Measurements from ENCODE around the gene PRAMEF1.
"Not testable (repeated sequence)": the region's sequence is repeated elsewhere in the genome, so short reads cannot be mapped to it uniquely, and the experiment has no call there.

Gene PRAMEF1

GRCh38 chr1:12791097-12791496 lies at the start of gene PRAMEF1:
Gene PRAMEF1 (plus strand): TSS chr1:12791397. CDS start chr1:12793228, 1,831 bp downstream.
- DNase-seq (ENCODE audit: low read depth in 2 of 2) = not testable (repeated sequence)

GRCh38 chr1:12741946-12742345 lies 49.3 kb upstream of the PRAMEF1 start:
- DNase-seq (ENCODE audit: low read depth in 2 of 2) = no peak

GRCh38 chr1:12745126-12745991 lies 45.8 kb upstream of the PRAMEF1 start:
- DNase-seq (ENCODE audit: low read depth in 2 of 2) = no peak

- no peak for DNase-seq (ENCODE audit: low read depth in 2 of 2)
These were observed 45.2 kb upstream of the PRAMEF1 start, which contains the start of gene CFAP107 for GRCh38 chr1:12745992-12746323. Gene CFAP107 (plus strand): TSS chr1:12746200. CDS start chr1:12746431, 231 bp downstream.

GRCh38 chr1:12748778-12749355 lies 42.3 kb upstream of the PRAMEF1 start:
- no peak for DNase-seq (ENCODE audit: low read depth in 2 of 2)

GRCh38 chr1:12754738-12755137 lies 36.5 kb upstream of the PRAMEF1 start:
- no peak for DNase-seq (ENCODE audit: low read depth in 2 of 2)

- DNase-seq (ENCODE audit: low read depth in 2 of 2) = no peak
These were observed 34.9 kb upstream of the PRAMEF1 start for GRCh38 chr1:12756273-12756672.

GRCh38 chr1:12756768-12757413 lies 34.3 kb upstream of the PRAMEF1 start:
- no peak for DNase-seq (ENCODE audit: low read depth in 2 of 2)

GRCh38 chr1:12757836-12758235 lies 33.4 kb upstream of the PRAMEF1 start:
- no peak for DNase-seq (ENCODE audit: low read depth in 2 of 2)

GRCh38 chr1:12760256-12760795 lies 30.9 kb upstream of the PRAMEF1 start:
- DNase-seq (ENCODE audit: low read depth in 2 of 2) = no peak

- no peak for DNase-seq (ENCODE audit: low read depth in 2 of 2)
These were observed 29.4 kb upstream of the PRAMEF1 start for GRCh38 chr1:12761781-12762180.

GRCh38 chr1:12762766-12763165 lies 28.4 kb upstream of the PRAMEF1 start:
- no peak for DNase-seq (ENCODE audit: low read depth in 2 of 2)

GRCh38 chr1:12763479-12763878 lies 27.7 kb upstream of the PRAMEF1 start:
- no peak for DNase-seq (ENCODE audit: low read depth in 2 of 2)

- no peak for DNase-seq (ENCODE audit: low read depth in 2 of 2)
These were observed 27.2 kb upstream of the PRAMEF1 start for GRCh38 chr1:12764016-12764415.

- no peak for DNase-seq (ENCODE audit: low read depth in 2 of 2)
These were observed 22.2 kb upstream of the PRAMEF1 start for GRCh38 chr1:12769031-12769430.

- DNase-seq (ENCODE audit: low read depth in 2 of 2) = no peak
These were observed 21.2 kb upstream of the PRAMEF1 start for GRCh38 chr1:12769976-12770505.

GRCh38 chr1:12770620-12771019 lies 20.6 kb upstream of the PRAMEF1 start:
- no peak for DNase-seq (ENCODE audit: low read depth in 2 of 2)

GRCh38 chr1:12771186-12771585 lies 20.0 kb upstream of the PRAMEF1 start:
- no peak for DNase-seq (ENCODE audit: low read depth in 2 of 2)

- no peak for DNase-seq (ENCODE audit: low read depth in 2 of 2)
These were observed 18.7 kb upstream of the PRAMEF1 start for GRCh38 chr1:12772520-12772919.

GRCh38 chr1:12773438-12773837 lies 17.8 kb upstream of the PRAMEF1 start, which contains the start of gene PRAMEF12:
Gene PRAMEF12 (plus strand): TSS chr1:12773738. CDS start chr1:12774868, 1,130 bp downstream.
- no peak for DNase-seq (ENCODE audit: low read depth in 2 of 2)

GRCh38 chr1:12774801-12775345 lies 16.3 kb upstream of the PRAMEF1 start:
- DNase-seq (ENCODE audit: low read depth in 2 of 2) = no peak

- no peak for DNase-seq (ENCODE audit: low read depth in 2 of 2)
These were observed 15.8 kb upstream of the PRAMEF1 start for GRCh38 chr1:12775443-12775842.

Data from activated CD4-positive, alpha-beta T cell treated with anti-CD3 and anti-CD28 coated beads for 24 hours (primary cell).